NCI-H526 treated with DMSO at 0.1 percent for 48 hours (cell line): ENCODE measurements around the gene ZNF100.
"Not testable (repeated sequence)": the region's sequence is repeated elsewhere in the genome, so short reads cannot be mapped to it uniquely, and the experiment has no call there.

ENCODE experiments used
- DNase-seq: peaks from one replicate; lab custom pipeline; 2025; lab: John Stamatoyannopoulos, UW

ZNF100 gene

GRCh38 chr19:21704320-21704719, 63.1 kb downstream of the ZNF100 start:
- no peak for DNase-seq

- no peak for DNase-seq
Observed at GRCh38 chr19:21699197-21699596, 68.2 kb downstream of the ZNF100 start.

- DNase-seq: no peak
Observed at GRCh38 chr19:21698215-21698614, 69.2 kb downstream of the ZNF100 start.

- DNase-seq: no peak
Observed at GRCh38 chr19:21697698-21698097, 69.7 kb downstream of the ZNF100 start.

- DNase-seq: no peak
Observed at GRCh38 chr19:21694171-21694906, 73.0 kb downstream of the ZNF100 start.

- DNase-seq: no peak
Observed at GRCh38 chr19:21693399-21693798, 74.0 kb downstream of the ZNF100 start.

GRCh38 chr19:21691661-21692060, 75.7 kb downstream of the ZNF100 start:
- DNase-seq: no peak

GRCh38 chr19:21688464-21688863, 78.9 kb downstream of the ZNF100 start:
- no peak for DNase-seq

GRCh38 chr19:21680671-21681070, 86.7 kb downstream of the ZNF100 start:
- DNase-seq: no peak

GRCh38 chr19:21680026-21680425, 87.4 kb downstream of the ZNF100 start:
- no peak for DNase-seq

- DNase-seq: no peak
Observed at GRCh38 chr19:21677696-21678418, 89.5 kb downstream of the ZNF100 start.

GRCh38 chr19:21674454-21674853, 92.9 kb downstream of the ZNF100 start:
- DNase-seq: no peak

- not testable (repeated sequence) for DNase-seq
Observed at GRCh38 chr19:21673479-21673878, 93.9 kb downstream of the ZNF100 start.
